ENCODE results near the gene ACSF3.

ACSF3 gene

GRCh38 chr16:89093602-89094251 is at the start of gene ACSF3:
ACSF3 (plus strand) TSS chr16:89093852; CDS start chr16:89100682, 6,830 bp downstream.
- peak; percentile 71 for DNase-seq

DNA sequence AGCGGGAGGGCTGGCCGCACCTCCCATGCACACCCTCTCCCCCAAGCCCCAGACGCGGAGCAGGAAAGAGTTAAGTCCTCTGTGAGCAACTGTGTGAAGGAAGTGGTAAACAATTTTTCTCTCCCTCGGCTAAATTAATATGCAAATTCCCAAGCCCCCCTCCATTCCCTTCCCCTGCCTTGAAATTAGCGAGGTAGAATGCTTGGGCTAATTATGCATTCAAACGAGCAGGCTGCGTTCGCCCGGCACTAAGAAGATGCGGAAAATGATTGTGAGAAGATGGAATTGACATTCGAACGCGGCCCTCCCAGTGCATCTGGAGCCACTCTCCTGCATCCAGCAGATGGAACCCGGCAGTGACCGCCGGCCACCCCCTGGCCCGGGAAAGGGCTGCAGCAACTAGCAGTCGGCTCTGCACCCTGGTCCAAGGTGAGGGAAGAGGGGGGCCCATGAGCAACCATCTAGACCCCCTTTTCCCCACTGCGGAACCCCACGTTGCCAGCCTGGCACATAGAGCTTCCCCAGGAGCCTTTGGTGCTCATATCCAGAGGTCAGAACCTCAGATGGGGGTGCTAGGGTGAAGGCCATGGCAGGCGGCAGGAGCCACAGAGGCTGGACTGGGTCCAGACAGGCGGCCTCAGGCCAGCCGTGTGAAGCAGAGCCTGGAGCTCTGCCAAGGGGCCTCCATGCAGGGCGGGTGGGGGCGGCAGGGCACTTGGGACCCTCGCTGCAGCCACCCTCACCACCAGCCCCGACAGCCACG is 49.1 kb upstream of the ACSF3 start:
- DNase-seq: no peak

GRCh38 chr16:89045181-89045815 is 48.4 kb upstream of the ACSF3 start:
- DNase-seq: no peak

GRCh38 chr16:89045881-89046280 is 47.8 kb upstream of the ACSF3 start:
- DNase-seq: no peak

GRCh38 chr16:89046491-89046890 is 47.2 kb upstream of the ACSF3 start:
- DNase-seq: no peak

DNA sequence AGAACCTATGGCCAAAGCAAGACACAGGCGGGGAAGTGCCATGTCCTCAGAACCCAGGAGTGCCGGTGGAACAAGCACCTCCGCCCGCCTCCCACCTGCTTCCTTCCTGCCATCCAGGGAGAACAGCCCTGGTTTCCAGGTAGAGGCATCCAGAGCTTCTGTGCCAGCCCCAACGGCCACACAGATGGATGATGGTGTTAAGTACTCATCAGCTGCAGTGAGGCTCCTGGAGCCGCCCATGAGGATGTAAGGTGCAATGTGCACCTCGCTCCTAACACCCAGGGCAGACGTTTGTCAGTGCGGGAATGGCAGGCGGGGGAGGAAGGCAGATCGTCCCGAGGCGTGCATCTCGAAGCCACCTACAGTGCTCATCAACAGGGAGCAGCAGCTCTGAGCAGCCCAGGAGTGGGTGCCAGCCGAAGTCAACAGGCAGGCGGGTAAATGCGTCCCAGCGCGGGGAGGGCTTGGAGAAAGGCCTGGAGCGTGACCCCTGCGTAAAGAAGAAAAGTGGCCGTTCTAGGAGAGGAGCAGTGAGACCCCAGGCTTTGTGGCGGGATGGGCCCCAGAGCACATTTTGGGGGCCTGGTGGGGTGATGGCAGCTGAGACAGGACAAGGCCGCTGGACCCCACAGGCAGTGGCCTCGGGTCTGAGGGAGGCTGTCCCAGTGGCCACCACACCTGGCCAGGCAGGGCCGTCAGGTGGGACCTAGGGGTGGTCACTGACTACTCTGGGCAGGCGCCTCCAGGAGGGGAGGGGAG is 46.1 kb upstream of the ACSF3 start:
- DNase-seq: no peak

- DNase-seq: no peak
Measured at GRCh38 chr16:89048090-89048725, 45.4 kb upstream of the ACSF3 start.

GRCh38 chr16:89048871-89049422 is 44.7 kb upstream of the ACSF3 start:
- DNase-seq: no peak

DNA sequence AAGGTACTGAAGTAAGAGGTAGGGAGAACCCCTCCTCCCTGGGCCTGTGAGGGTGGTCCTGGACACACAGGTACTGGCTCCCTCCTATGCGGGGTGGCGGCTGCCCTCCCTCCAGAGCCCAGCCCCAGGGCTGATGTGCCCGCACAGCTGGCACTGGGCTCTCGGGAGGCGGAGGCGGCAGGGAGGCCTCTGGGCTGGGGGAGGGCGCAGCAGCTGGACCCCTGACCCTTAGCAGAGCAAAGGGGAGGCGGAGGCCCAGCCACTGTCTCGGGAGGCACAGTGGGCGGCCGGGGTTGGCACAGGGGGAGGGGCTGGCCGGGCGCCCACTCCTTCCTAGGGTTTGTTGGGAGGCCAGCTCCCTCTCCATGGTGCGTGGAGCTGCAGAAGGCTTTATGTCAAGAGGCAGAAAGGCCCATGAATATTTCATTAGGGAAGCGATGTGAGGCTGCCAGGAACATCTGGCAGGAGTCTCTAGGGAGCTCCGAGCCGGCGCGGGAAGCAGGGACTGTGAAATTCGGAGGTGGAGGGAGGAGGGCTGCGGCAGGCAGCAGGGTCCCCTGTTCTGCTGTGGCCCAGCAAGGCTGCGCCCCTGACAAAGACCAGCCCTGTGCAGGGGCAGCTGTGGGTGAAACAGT is 44.1 kb upstream of the ACSF3 start:
- DNase-seq: no peak

DNA sequence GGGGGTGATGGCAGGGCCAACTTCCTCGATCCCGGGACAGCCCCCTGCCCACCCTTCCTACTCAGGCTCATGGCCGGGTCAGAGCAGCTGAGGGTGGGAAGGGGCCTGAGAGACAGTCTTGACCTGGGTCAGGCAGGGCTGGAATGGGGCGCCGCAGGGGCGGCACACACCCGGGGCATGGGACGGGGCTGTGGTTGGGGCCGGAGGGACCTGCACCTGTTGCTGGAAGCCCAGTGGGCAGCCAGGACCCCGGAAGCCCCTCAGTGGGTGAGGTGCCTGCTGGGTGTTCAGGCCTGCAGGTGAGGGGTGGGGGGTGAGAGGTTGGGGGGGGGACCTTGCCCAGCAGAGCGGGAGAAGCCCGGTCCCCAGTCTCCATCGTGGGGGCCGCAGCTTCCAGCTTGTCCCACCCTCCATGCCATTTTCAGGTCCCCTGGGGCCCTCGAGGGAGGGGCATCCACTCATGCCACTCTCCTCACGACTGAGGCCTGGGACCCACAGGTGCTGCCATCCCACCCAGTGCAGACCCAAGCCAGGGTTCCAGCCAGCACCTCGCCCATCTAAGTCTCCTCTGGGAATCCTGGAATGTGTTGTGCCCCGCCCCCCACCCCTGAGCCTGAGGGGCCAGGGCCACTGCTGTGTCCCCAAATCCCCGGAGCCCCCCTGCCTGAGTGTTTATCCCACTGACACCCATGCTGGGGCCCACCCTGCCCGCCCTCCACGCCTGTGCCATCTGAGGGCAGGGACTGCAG is 43.4 kb upstream of the ACSF3 start:
- DNase-seq: no peak

DNA sequence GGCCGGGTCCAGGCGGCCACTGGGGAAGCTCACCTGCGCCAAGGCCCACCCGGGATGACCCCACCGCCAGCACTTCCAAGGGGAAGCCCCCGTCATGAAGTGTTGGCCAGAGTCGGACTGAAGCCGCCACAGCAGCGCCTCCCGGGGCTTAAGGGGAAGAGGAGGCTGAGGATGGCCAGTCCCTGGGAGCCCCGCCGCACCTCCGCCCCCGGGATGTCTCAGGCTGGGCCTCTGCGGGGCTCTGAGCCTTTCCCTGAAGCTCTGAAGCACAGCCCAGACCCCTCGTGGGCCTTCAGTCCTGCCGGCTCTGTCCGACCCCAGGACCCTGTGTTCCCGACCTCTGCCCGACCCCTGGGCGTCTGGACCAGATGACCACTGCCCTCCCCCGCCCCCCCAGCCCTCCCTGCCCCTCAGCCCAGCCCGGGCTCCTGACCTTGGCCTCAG is 42.8 kb upstream of the ACSF3 start:
- DNase-seq: no peak

DNA sequence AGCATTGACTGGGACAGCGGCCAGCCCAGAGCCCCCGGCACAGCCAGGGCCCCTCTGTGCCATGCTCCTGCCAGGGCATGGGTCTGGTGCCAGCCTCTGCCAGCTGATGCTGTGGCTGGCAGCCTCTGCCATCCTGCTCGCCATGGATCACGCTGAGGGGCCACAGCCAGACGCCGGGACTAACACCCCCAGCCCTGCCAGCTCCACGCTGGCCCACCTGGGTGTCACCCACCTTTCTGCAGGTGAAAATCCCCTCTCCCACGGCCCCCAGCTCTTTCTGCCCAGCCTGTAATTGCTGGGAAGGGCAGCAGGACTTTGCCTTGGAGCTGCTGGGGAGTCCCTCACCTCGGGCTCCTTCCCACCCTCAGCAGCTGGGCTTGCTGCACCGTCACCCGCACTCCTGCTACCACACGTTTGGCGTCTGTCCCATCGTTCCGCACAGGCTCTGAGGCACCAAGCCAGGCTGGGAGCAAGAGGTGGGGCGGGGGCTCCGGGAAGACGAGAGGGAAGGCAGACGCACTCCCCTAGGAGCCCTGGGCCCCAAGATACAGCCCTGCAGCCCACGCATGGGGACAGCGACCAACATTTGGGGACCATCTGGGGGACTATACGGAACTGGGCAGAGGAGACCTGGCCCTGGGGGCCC is 42.0 kb upstream of the ACSF3 start:
- DNase-seq: no peak

DNA sequence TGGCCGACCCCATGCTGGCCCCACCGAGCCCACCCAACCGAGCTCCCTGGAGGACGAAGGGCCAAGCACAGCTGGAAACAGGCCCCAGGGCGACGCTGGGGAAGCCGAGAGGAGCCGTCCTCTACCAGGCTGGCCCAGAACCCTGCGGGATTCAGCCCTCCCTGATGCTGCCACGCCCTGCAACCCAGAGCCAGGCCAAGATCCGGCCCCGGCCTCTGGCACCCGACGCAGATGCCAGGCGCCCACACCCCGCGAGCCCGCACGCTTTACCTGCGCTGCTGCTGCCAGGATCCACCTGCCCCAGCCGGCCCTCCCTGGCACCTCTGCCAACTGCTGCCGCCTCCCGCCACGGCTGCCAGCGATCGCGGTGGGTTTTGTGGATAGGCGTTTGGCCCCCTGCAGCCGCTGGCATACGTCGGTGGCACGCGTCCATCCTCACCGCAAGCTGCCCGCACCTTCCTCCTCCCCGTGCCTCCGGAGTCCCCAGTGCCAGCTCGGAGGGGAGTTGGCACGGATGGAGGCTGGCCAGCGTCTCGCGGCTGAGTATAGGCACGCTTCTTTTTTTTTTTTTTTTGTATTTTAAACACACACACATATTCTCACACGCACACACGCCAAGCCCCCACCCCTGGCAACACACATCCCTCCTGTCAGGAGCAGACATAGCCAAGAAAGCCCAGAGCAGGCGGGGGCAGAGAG is 41.3 kb upstream of the ACSF3 start:
- no peak for DNase-seq

- DNase-seq: no peak
Measured at GRCh38 chr16:89052890-89053724, 40.5 kb upstream of the ACSF3 start.

- no peak for DNase-seq
Measured at GRCh38 chr16:89053725-89054029, 40.0 kb upstream of the ACSF3 start.

- no peak for DNase-seq
Measured at GRCh38 chr16:89054261-89054661, 39.4 kb upstream of the ACSF3 start.

- DNase-seq: no peak
Measured at GRCh38 chr16:89054714-89055113, 38.9 kb upstream of the ACSF3 start.

- no peak for DNase-seq
Measured at GRCh38 chr16:89055313-89055712, 38.3 kb upstream of the ACSF3 start.

DNA sequence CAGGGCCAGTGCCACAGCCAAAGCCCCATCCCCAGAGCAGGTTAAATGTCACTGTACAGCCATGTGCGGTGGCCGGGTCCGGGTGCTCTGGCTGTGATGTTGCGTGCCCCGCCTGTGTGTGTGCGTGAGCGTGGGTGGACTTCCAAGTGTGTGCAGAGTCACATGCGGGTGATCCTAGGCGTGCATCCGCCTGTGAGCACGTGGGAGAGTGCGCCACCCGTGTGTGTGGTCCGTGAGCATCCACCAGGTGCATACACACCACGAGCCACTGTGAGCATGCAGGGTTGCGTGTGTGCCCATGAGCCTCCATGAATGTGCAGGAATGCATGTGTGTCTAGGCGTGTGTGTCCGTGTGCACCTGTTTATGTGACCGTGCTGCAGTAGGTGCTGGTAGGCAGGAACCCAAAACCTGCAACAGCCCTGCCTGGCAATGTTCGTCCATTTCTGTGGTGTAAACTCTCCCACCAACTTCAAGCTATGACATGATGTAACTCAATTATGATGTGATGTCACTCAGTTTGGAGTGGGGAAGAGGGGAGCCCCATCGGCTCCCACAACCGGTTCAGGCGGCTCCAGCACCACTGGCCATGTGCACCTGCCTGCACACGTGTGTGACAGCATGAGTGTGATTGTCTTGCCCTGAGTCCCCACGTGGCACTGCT is 37.6 kb upstream of the ACSF3 start:
- no peak for DNase-seq

All from stimulated activated CD4-positive, alpha-beta T cell treated with anti-CD3 and anti-CD28 coated beads, Interleukin-4, amount 100 ng/mL, for 24 hours (primary cell).